Neutrophil (primary cell): Measurements from ENCODE around the gene VPS37C.

ENCODE experiments used
- H3K27ac ChIP-seq: fragments of 200-600 bp; sonication (generic); 2 replicates; pipeline ENCODE4 v1.5.1; 2016; ENCODE audit warnings: mild to moderate bottlenecking, moderate library complexity
- H3K27me3 ChIP-seq: fragments of 200-600 bp; sonication (generic); 2 replicates; pipeline ENCODE4 v1.6.0; 2016; ENCODE audit warnings: mild to moderate bottlenecking
- H3K36me3 ChIP-seq: fragments of 200-600 bp; sonication (generic); 2 replicates; pipeline ENCODE4 v1.5.1; 2017
- H3K4me1 ChIP-seq, 2 experiments: fragments of 200-600 bp in 1 of 2; sonication (generic) in 1 of 2; 1 replicate in 1 of 2; 2 replicates in 1 of 2; pipeline versions ENCODE4 v1.5.1 to v1.6.1; 2013 to 2016; ENCODE audit warnings: low read depth in 1 of 2, low read length in 1 of 2, mild to moderate bottlenecking in 1 of 2, moderate library complexity in 1 of 2; ENCODE audit not compliant: control insufficient read depth in 1 of 2, insufficient read depth in 1 of 2
- H3K4me3 ChIP-seq, 2 experiments: fragments of 200-600 bp in 1 of 2; sonication (generic) in 1 of 2; 1 replicate in 1 of 2; 2 replicates in 1 of 2; pipeline ENCODE4 v1.5.1; 2013 to 2016; ENCODE audit warnings: low read depth in 1 of 2, low read length in 1 of 2, mild to moderate bottlenecking in 1 of 2, moderate library complexity in 1 of 2
- H3K9me3 ChIP-seq: fragments of 200-600 bp; sonication (generic); 2 replicates; pipeline ENCODE4 v1.5.1; 2016
- TF ChIP-seq, protein P1 (sequence below): fragments of 200-600 bp; sonication (generic); IDR thresholded peaks from 2 replicates; pipeline ENCODE4 v1.5.1; 2016; ENCODE audit warnings: antibody characterized with exemption

Gene VPS37C

DNA sequence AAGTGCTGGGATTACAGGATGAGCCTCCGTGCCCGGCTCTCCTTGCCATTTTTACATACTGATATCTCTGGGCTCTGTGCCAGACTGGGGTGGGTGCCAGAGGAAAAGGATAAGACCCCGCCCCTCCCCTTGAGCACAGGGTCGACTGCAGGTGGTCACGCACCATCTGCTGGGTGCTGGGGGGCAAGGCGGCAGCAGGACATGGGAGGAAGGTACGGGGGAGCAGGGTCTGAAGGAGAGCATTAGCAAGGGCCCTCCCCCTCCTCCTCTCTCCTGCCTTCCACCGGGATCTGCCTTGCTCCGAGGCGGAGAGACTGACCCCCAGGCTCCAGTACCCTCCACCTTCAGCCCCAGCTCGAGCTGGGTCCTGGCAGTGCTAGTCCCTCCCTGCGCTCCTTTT, 32.4 kb upstream of the VPS37C start:
- TF ChIP-seq, protein P1, sequence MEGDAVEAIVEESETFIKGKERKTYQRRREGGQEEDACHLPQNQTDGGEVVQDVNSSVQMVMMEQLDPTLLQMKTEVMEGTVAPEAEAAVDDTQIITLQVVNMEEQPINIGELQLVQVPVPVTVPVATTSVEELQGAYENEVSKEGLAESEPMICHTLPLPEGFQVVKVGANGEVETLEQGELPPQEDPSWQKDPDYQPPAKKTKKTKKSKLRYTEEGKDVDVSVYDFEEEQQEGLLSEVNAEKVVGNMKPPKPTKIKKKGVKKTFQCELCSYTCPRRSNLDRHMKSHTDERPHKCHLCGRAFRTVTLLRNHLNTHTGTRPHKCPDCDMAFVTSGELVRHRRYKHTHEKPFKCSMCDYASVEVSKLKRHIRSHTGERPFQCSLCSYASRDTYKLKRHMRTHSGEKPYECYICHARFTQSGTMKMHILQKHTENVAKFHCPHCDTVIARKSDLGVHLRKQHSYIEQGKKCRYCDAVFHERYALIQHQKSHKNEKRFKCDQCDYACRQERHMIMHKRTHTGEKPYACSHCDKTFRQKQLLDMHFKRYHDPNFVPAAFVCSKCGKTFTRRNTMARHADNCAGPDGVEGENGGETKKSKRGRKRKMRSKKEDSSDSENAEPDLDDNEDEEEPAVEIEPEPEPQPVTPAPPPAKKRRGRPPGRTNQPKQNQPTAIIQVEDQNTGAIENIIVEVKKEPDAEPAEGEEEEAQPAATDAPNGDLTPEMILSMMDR = no peak
- Histone ChIP-seq H3K27ac (no peak overlapping the region), H3K4me3 (no peak overlapping the region), H3K36me3 (no peaks in the 10 kb centered on the region), H3K4me1 (no peaks in the 10 kb centered on the region), H3K27me3 (peaks cover 7% of the 10 kb centered on the region), H3K9me3 (no peaks in the 10 kb centered on the region)

GRCh38 chr11:61189933-61190332, 28.7 kb upstream of the VPS37C start:
- H3K27ac ChIP-seq = no peak overlapping the region
- no peaks in the 10 kb centered on the region for H3K9me3 ChIP-seq
- TF ChIP-seq, protein P1 = no peak
- peaks cover 7% of the 10 kb centered on the region for H3K27me3 ChIP-seq
- H3K4me1 ChIP-seq = no peaks in the 10 kb centered on the region
- H3K4me3 ChIP-seq = no peak overlapping the region
- no peaks in the 10 kb centered on the region for H3K36me3 ChIP-seq

- Histone ChIP-seq H3K27me3 (no peaks in the 10 kb centered on the region), H3K4me3 (no peak overlapping the region), H3K36me3 (no peaks in the 10 kb centered on the region), H3K27ac (no peak overlapping the region), H3K4me1 (no peaks in the 10 kb centered on the region), H3K9me3 (no peaks in the 10 kb centered on the region)
- TF ChIP-seq, protein P1 = peak; percentile 94
These were observed 26.4 kb upstream of the VPS37C start for GRCh38 chr11:61187505-61188130.

DNA sequence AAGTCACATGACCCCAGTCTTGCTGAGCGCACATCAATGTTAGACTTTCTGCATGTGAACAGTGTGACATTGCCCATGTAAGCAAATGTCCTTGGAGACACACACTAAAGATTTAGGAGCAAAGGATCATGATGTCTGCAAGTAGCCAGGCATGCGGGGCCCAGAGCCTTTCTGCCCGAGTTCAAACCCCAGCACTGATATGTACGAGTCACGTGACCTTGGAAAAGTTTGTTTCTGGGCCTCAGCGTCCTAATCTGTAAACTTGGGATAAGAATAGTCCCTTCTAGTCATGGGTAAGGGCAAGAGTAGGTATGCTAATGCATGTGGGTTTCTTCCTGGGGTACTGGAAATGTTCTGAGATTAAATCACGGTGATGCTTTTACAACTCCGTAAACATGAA, 25.3 kb upstream of the VPS37C start:
- no peak overlapping the region for H3K27ac ChIP-seq
- H3K4me1 ChIP-seq = no peaks in the 10 kb centered on the region
- H3K4me3 ChIP-seq = no peak overlapping the region
- H3K36me3 ChIP-seq = no peaks in the 10 kb centered on the region
- TF ChIP-seq, protein P1 = no peak
- H3K9me3 ChIP-seq = no peaks in the 10 kb centered on the region
- H3K27me3 ChIP-seq = no peaks in the 10 kb centered on the region

DNA sequence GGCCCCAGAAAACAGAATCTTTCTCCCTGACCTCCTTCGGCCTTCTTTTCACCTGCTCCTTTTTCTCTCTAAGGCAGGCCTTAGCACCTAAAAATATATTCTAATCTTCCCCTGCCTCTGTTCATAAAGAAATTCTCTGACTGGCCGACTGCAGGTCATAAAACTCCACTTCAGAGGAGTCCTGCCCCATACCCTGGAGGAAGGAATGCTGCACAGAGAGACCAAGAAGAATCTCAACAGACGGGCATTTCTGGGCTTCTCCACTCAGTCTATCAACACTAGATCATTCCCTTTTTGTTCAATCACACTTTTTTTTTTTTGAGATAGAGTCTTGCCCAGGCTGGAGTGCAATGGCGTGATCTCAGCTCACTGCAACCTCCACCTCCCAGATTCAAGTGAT, 22.4 kb upstream of the VPS37C start:
- H3K4me1 ChIP-seq = no peaks in the 10 kb centered on the region
- TF ChIP-seq, protein P1 = no peak
- no peaks in the 10 kb centered on the region for H3K27me3 ChIP-seq
- H3K9me3 ChIP-seq = no peaks in the 10 kb centered on the region
- H3K27ac ChIP-seq = no peak overlapping the region
- no peak overlapping the region for H3K4me3 ChIP-seq
- no peaks in the 10 kb centered on the region for H3K36me3 ChIP-seq
